T1000 (cell line): ENCODE data around the gene TENM4.
"Not testable (repeated sequence)": the region's sequence is repeated elsewhere in the genome, so short reads cannot be mapped to it uniquely, and the experiment has no call there.

ENCODE experiments used
- DNase-seq: peaks from one replicate; lab custom pipeline; 2025; ENCODE audit warnings: mixed read lengths; lab: John Stamatoyannopoulos, UW

Gene TENM4

DNA sequence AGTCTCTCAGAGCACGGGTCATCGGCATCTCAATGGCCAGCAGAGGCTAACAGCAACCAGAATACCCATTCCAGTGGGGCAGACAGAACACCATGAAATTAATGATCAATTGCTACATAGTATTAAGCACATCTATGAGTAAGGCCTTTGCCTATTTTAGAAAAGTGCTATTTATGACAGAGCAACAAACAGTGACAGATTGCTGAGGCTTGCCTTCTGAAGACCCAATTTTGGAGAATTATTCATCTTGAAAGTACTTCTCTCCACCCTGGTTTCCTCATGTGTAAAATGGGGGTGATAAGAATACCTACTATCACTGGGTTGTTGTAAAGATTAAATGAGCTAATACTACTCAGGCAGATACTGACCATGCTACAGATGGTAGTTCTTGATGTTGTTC lies 232.7 kb downstream of the TENM4 start:
- no peak for DNase-seq

- no peak for DNase-seq
These were observed 233.9 kb downstream of the TENM4 start for GRCh38 chr11:79206951-79207350.

DNA sequence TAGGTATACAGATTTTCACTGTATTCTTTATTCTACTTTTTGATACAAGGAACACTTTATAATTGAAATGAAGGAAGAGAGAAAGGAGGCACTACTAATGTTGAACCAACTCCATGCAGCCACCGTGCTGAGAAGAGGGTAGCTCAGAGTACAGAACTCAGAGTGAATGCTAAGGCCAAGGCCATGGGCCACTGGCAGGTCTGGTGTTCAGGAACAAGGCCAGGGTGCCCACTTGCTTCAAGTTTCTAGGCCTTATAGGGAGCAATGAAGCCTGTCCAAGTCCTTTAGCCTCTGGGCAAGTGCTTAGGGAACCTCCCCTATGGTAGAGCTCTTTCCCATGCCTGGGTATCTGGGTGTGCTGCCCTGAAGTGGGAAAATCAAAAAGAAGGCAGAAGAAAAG lies 235.0 kb downstream of the TENM4 start:
- DNase-seq, result no peak

GRCh38 chr11:79201677-79202347 lies 239.0 kb downstream of the TENM4 start:
- no peak for DNase-seq

GRCh38 chr11:79200398-79201070 lies 240.3 kb downstream of the TENM4 start:
- DNase-seq, result no peak

- no peak for DNase-seq
These were observed 241.0 kb downstream of the TENM4 start for GRCh38 chr11:79199729-79200354.

DNA sequence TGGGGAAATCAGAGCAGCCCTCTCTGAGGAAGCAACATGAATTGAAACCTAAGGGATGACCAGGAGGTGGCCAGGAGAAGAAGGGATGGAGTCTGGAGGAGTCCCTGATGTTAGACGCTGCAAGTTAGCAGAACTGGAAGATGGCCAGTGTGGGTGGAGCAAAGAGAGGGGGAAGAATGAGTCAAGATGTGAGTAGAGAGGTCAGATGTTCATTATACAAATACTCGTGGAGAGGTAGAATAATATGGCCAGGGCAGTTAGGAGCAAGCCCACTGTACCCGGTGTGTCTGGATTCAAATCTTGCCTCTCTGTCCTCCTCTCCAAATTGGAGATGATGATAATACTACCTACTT lies 242.0 kb downstream of the TENM4 start:
- no peak for DNase-seq

DNA sequence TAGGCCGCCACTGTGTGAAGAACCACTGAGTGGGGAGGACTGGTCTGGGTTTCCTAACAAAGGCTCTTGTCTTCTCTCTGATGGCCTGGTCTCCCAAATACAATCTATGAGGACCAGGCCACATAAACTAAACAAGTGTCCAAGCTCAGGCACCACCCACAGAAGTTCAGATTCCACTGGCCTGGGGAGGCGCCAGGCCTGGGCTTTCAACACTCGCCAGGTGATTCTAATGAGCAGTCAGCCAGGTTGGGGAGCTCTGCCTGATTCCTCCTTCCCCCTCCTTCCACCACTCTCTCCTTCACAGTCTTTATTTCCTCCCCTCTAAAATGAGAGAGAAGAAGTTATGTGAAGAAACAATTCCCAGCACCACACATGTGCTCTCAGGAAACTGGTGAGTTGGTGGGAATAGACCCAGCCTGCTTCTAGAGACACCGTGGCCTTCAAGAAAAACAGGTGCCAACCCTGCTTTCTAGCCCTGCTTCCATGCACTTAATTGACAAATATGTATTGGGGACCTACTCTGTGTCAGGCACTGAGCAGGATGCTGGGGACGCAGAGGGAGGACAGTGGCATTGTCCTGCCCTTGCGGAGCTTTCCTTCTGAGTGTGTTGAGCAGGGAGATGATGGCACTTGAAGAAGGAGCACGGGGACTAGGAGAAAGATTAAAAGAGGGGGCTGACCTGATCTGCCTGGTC lies 242.5 kb downstream of the TENM4 start:
- DNase-seq, result no peak

GRCh38 chr11:79196950-79197349 lies 243.9 kb downstream of the TENM4 start:
- no peak for DNase-seq

GRCh38 chr11:79195209-79195608 lies 245.6 kb downstream of the TENM4 start:
- no peak for DNase-seq

DNA sequence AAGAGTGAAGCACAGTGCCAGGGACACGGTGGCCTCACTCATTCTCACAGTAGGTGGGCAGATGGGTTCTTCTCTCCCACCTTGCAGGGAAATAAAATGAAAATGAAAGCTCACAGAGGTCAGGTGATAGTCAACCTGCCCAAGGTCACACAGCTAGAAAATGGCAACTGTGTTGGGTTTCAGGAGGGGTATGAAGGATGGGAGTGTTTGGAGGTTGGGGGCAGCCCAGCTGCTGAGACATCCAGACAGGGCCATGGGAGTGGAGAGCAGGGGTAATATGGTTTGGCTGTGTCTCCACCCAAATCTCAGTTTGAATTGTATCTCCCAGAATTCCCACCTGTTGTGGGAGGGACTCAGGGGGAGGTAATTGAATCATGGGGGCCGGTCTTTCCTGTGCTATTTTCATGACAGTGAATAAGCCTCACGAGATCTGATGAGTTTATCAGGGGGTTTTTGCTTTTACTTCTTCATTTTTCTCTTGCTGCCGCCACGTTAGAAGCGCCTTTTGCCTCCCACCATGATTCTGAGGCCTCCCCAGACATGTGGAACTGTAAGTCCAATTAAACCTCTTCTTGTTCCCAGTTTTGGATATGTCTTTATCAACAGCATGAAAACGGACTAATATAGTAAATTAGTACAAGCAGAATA lies 247.0 kb downstream of the TENM4 start:
- no peak for DNase-seq

DNA sequence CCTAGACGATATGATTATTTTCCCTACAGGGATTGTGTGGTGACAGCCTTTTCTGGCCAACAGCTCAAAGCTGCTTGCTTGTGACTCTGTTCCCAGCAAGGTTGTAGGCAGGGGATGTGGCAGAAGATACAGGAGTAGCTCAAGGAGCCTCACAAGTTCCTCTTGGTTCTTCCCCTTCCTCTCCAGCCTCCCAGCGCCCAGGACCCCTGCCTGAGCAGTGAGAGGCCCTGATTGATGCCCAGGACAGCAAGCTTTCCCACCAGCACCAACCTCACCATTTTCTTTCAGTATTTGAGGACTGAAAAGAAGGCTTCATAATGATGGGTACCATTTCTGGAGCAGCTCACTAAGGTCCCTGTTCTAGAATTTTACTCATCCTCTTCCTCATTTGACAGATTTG lies 248.0 kb downstream of the TENM4 start:
- no peak for DNase-seq

GRCh38 chr11:79191716-79192115 lies 249.1 kb downstream of the TENM4 start:
- DNase-seq, result not testable (repeated sequence)

- DNase-seq, result not testable (repeated sequence)
These were observed 250.3 kb downstream of the TENM4 start for GRCh38 chr11:79190553-79190952.

DNA sequence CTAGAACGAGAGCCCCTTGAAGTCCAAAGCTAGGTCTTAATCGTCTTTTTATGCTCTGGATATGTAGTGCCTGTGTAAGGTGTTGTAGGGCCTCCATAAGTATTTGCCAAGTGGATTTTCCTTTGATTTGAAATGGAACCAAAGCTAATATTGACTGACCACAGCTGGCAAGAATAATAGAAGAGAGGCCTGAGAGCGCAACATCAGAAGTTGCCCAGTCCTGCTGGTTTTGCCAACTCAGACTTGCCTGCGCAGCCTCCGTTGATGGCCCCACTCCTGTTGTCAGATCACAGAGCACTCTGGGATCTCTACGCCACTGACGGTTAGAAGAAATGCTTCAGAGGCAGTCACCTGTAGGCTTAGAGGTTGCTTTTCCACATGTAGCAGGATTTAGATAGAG lies 251.2 kb downstream of the TENM4 start:
- no peak for DNase-seq

- DNase-seq, result no peak
These were observed 251.8 kb downstream of the TENM4 start for GRCh38 chr11:79189055-79189454.

DNA sequence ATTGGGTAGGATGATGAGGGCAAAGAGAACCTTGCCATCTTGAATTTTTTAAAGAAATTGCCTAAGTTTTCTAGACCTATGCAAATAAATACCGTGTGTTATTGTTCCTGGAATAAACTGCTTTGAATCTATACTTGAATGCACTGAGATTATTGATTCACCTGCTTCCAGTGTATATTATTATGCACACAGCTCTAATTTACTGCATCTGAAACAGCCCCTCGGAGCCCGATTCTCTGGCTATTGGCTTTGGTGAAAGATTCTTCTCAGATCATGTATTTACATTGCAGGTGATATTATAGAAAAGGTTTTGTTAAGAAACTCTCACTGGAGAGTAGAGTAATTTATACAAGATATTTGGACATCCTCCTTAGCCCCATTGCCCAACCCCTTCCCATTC lies 254.2 kb downstream of the TENM4 start:
- no peak for DNase-seq

GRCh38 chr11:79185351-79185750 lies 255.5 kb downstream of the TENM4 start:
- DNase-seq, result no peak

GRCh38 chr11:79184285-79184684 lies 256.5 kb downstream of the TENM4 start:
- no peak for DNase-seq

GRCh38 chr11:79182794-79183193 lies 258.0 kb downstream of the TENM4 start:
- no peak for DNase-seq

DNA sequence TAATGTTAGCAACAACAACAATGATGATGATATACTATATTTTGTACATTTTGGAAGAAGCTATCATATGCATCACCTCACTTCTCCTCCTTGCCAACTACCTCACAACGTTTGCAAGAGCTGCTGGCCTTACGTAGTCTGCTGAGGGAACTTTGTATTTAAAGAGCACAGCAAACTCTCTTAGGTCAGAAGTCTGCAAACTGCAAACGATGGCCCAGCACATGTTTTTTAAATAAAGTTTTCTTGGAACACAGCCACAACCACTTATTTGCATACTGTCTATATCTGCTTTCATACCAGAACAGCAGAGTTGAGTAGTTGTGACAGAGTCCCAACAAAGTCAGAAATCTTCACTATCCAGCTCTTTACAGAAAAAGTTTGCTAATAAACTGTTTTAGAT lies 261.7 kb downstream of the TENM4 start:
- DNase-seq, result no peak
